AG09309 (cell line): ENCODE data around the gene CAVIN4.

Experiments used
- DNase-seq: peaks from one replicate; pipeline ENCODE4 v3.0.0-alpha.2; 2010; ENCODE audit warnings: low read depth
- H3K4me3 ChIP-seq: 2 replicates; pipeline ENCODE4 v1.5.1; 2011; ENCODE audit warnings: mild to moderate bottlenecking, low read depth, low read length, moderate library complexity; ENCODE audit not compliant: control insufficient read depth
- TF ChIP-seq, protein P1 (sequence below): IDR thresholded peaks from 2 replicates; pipeline ENCODE4 v1.5.1; 2011; ENCODE audit warnings: mild to moderate bottlenecking, low read depth, low read length, inconsistent platforms; ENCODE audit not compliant: insufficient read depth, control insufficient read depth; ENCODE audit errors: missing control alignments

The CAVIN4 gene, protein sequence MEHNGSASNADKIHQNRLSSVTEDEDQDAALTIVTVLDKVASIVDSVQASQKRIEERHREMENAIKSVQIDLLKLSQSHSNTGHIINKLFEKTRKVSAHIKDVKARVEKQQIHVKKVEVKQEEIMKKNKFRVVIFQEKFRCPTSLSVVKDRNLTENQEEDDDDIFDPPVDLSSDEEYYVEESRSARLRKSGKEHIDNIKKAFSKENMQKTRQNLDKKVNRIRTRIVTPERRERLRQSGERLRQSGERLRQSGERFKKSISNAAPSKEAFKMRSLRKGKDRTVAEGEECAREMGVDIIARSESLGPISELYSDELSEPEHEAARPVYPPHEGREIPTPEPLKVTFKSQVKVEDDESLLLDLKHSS

DNA sequence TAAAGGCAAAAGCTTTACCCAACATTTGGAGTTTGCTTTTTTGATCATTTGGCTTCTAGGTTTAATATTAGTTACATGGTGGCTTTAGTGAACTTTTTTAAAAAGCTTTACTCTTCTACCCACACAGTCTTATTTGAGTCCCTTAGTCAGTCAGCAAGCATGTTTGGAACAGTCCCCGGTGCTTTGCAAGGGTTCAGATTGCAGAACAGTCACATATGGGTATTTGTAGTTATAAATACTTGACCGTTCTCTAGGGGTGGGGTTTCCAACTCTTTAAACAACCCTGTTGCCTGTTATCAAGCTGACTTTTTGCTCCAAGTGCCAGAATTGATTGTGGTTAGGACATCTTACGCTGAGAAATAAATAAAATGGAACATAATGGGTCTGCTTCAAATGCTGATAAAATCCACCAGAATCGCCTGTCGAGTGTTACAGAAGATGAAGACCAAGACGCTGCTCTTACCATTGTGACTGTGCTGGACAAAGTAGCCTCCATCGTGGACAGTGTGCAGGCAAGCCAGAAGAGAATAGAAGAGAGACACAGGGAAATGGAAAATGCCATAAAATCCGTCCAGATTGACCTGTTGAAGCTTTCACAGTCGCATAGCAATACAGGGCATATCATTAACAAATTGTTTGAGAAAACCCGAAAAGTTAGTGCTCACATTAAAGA is at the start of gene CAVIN4:
TSS of gene CAVIN4 (plus strand) at position 304 of the 673 bp plus-strand sequence. CDS start at position 369, 65 bp downstream.
- DNase-seq, result no peak
- TF ChIP-seq, protein P1, sequence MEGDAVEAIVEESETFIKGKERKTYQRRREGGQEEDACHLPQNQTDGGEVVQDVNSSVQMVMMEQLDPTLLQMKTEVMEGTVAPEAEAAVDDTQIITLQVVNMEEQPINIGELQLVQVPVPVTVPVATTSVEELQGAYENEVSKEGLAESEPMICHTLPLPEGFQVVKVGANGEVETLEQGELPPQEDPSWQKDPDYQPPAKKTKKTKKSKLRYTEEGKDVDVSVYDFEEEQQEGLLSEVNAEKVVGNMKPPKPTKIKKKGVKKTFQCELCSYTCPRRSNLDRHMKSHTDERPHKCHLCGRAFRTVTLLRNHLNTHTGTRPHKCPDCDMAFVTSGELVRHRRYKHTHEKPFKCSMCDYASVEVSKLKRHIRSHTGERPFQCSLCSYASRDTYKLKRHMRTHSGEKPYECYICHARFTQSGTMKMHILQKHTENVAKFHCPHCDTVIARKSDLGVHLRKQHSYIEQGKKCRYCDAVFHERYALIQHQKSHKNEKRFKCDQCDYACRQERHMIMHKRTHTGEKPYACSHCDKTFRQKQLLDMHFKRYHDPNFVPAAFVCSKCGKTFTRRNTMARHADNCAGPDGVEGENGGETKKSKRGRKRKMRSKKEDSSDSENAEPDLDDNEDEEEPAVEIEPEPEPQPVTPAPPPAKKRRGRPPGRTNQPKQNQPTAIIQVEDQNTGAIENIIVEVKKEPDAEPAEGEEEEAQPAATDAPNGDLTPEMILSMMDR, result no peak
- H3K4me3 ChIP-seq, result no peak within 1 kb of the TSS

DNA sequence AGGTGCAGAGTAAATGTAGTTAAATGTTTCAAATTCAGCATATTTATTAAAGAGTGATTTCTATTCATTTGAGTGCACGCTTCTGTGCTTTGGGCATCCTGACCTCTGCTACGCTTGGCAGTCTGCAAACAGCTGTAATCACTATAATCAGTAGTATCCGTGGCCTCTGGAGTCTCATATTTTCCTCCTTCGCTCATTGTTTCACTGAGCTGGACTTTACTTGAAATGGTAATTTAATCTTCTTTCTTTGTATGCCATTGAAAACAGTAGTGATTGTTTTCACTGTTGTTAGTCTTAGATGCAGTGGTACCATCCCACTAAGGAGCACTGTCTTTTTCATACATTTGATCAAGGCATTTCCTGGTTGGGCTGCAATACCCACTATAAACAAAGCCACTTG is 43.5 kb upstream of the CAVIN4 start:
- TF ChIP-seq, protein P1, result no peak
- H3K4me3 ChIP-seq, result no peak overlapping the region
- DNase-seq, result no peak

DNA sequence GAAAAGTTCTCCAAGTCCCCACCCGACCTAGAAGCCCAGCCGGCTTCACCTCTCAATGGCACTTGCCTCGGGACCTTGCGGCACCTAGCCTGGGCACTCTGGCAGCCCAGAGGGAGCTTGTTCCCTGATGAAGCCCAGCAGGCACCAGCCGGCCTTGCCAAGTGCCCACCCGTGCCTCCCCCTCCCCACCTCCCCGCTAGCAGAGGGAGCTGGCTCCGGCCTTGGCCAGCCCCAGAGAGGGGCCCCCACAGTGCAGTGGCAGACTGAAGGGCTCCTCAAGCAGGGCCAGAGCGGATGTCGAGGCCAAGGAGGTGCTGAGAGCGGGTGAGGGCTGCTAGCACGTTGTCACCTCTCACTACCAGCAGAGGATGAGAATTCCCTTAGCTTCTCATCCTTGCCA is 37.6 kb upstream of the CAVIN4 start:
- no peak for DNase-seq
- no peak overlapping the region for H3K4me3 ChIP-seq
- TF ChIP-seq, protein P1, result no peak

DNA sequence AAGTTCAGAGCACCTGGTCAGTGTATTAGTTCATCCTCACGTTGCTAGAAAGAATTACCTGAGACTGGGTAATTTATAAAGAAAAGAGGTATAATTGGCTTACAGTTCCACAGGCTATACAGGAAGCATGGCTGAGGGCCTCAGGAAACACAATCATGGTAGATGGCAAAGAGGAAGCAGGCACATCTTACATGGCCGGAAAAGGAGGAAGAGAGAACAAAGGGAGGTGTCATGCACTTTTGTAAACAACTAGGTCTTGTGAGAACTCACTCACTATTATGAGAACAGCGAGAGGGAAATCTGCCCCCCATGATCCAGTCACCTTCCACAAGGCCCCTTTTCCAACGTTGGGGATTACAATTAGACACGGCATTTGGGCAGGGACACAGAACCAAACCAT is 28.8 kb upstream of the CAVIN4 start:
- no peak for DNase-seq
- H3K4me3 ChIP-seq, result no peak overlapping the region
- TF ChIP-seq, protein P1, result no peak

DNA sequence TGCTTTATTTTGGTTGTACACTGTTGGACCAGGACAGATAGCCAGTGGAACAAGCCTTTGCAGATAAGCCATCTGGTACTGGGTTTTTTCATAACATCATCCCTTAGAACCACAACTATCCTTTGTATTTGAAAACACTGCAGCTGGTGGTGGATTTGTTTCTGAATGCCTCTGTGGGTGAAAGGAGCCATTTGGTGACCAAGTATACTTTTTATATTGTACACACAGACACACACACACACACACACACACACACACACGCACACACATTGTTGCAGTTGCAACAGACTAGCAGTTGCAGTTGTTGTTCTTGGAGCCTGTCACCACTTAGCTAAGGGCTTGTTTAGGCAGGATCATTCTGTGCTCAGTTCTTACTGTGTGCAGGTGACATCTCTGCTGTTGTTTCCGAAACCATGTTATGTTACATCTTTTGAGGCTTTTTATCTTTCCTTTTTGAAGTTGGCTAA is 22.9 kb upstream of the CAVIN4 start:
- no peak for DNase-seq
- TF ChIP-seq, protein P1, result no peak

DNA sequence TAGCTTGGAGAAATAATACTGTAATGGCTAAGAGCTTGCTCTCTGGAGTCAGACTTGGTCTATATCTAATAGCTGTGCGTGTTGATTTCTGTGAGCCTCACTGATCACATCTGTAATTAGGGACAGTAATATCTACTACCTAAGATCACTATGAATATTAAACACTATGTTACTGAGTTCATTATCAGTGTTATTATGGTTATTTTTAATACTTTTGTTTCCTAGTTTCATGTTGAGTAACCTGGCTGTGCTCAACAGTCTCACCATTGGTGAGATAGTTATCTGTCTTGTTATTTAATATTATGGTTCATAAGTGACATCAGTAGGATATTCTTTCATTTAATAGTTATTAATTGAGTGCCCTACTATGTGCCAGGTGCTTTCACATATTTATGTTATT is 22.4 kb upstream of the CAVIN4 start:
- TF ChIP-seq, protein P1, result no peak
- no peak overlapping the region for H3K4me3 ChIP-seq
- DNase-seq, result no peak

More for the DNA sequence above, 22.9 kb upstream of the CAVIN4 start:
- no peak overlapping the region for H3K4me3 ChIP-seq
